HG03196 (cell line): ENCODE measurements around the gene AURKB.
A peak's percentile ranks its signal among the peaks of the same experiment; 100 is the strongest.
"Not testable (repeated sequence)": the region's sequence is repeated elsewhere in the genome, so short reads cannot be mapped to it uniquely, and the experiment has no call there.

Experiments used
- ATAC-seq: cut with Tn5 transposase; IDR thresholded peaks from one replicate; pipeline ENCODE4 v1.9.1; 2021; ENCODE audit not compliant: unreplicated experiment

AURKB gene

GRCh38 chr17:8225813-8226535 is 15.6 kb upstream of the AURKB start:
- no peak for ATAC-seq

DNA sequence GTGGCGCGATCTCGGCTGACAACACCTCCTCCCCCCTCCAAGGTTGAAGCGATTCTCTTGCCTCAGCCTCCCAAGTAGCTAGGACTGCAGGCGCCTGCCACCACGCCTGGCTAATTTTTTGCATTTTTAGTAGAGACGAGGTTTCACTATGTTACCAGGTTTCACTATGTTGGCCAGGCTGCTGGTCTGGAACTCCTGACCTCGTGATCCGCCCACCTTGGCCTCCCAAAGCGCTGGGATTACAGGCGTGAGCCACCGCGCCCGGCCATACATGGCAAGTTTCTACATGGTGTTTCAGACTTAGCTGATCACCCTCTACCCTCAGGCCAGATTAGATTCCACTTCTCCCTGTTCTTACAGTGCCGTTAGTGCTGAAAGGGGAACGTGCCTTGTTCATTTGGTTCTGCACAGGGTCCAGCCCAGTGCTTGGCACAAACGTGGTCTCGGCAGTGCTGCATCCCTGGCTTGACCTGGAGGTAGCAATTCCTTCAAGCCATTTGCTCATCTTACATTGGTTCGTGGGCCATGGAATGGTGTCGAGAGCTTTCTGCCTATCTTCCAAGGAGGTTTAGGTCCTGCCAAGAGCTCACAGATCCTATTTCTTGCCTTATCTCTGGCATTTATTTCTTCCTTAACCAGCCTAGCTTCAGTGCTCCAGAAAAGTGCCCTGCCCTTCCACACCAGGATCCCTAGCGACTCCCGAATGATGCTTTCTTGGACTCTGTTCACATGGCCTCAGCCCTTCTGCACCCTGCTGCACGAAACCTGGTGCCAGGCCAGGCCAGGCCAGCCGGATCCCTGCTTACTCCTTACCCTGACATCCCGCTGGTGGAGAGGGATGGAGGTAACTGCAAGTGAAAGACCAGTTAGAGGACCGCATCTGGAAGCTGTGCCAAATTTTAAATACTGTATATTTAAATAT is 14.8 kb upstream of the AURKB start:
- ATAC-seq: no peak

DNA sequence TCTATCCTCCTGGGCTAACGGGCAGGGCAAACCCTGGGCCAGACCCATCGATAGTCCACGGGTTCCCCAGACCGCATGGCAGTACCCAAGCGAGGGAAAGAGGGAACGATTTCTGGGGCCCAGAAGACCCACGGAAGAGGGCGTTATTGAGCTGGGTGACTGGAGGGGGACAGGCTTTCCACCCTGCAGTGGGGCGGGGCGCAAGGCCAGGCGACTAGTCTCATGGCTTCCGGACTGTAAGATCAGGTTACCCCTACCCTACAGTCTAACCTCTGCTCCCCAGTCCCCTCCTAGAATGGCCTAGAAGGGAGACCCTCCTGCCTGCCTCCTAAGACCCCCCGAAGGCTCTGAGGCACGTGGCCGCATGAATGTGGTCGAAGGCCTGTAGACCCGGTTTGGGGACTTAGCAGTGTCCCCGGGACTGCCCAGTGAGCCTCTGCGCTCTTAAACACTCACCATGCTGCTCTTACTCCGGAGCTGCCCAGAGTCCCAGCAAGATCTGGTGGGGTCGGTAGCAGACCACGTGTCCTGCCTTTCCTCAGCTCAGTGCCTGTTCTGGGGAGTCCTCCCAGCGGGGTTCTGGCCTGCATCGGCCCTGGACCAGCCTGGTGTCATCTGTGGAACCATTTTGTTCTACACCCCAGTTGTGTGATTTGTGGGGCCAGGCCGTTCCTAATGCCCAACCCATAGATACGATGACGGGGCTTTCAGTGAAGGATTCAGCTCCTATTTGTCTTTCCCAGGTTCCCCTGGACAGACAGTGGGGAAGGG is 13.2 kb upstream of the AURKB start:
- ATAC-seq: no peak

- peak; percentile 34 for ATAC-seq
Measured at GRCh38 chr17:8222630-8223355, 12.4 kb upstream of the AURKB start.

GRCh38 chr17:8222380-8222629 is 11.9 kb upstream of the AURKB start:
- peak; percentile 25 for ATAC-seq

GRCh38 chr17:8221663-8222379 is 11.4 kb upstream of the AURKB start:
- ATAC-seq: peak; percentile 43

DNA sequence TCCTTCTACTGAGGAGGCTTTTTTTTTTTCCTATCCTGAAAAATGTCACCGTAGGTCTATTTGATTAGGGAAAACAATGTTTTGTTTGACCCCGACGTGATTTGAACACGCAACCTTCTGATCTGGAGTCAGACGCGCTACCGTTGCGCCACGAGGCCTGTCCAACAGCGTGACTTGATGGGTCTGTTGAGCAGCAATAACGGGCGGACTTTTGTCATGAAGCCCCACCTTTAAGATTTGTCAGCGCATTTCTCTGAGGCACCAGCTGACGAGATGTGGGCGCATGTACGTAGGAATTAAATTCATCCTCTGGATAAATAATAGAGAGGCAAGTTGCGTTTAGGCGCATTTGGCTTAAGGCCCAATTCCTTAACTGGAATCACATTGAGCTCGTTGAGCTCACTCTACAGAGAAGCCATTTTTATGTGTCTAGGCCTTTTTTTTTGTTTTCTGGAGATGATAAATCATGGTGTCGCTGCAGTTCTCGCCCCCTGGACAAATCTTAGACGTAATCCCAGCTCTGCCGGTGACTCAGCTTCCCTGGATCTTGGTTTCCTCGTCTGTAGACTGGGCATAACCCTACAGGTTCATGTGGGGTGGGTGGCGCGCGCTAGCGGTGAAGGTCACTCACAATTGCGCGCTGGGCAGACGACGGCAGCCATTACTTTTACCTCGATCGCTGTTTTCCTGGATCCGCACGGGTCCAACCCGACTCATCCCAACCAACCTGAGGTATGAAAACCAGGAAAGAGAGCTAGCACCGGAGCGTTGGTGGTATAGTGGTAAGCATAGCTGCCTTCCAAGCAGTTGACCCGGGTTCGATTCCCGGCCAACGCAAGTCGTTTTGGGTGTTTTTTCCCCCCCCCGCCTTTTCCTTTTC is 10.6 kb upstream of the AURKB start:
- ATAC-seq: no peak

DNA sequence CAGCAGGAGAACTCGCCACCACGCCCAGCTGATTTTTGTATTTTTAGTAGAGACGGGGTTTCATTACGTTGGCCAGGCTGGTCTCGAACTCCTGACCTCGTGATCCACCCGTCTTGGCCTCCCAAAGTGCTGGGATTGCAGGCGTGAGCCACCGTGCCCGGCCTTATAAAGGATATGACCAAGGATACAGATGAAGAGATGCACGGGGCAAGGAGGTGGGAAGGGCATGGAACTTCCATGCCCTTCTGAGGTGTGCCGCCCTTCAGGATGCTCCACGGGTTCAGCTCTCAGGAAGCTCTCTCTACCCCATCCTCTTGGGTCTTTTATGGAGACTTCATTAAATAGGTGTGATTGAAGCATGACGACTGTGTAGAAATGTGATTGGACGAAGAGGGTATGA is 3.6 kb upstream of the AURKB start:
- not testable (repeated sequence) for ATAC-seq

DNA sequence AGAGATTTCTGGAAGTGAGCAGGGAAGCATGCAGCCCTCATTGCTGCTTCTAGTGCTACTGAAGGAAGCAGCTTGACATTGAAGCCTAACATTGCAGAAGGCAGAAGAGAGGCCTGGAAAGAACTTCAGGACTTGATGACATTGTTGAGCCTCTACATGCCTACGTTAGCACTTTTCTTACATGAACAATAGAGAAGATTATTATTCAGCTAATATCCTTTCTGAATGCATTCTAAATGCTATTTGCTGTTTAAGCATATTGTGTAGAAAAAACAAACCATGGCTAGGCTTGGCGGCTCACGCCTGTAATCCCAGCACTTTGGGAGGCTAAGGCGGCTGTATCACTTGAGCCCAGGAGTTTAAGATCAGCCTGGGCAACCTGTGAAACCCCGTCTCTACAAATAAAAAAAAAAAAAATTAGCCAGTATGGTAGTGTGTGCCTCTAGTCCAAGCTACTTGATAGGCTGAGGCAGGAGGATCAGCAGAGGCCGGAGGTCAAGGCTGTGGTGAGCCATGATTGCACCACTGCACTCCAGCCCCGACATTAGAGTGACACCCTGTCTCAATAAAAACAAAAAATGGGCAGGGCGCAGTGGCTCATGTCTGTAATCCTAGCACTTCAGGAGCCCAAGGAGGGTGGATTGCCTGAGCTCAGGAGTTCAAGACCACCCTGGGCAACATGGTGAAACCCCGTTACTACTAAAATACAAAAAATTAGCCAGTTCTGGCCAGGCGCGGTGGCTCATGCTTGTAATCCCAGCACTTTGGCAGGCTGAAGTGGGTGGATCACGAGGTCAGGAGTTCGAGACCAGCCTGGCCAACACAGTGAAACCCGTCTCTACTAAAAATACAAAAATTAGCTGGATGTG is 2.2 kb upstream of the AURKB start:
- ATAC-seq: no peak

GRCh38 chr17:8210761-8211458 is 535 bp upstream of the AURKB start:
- ATAC-seq: no peak

DNA sequence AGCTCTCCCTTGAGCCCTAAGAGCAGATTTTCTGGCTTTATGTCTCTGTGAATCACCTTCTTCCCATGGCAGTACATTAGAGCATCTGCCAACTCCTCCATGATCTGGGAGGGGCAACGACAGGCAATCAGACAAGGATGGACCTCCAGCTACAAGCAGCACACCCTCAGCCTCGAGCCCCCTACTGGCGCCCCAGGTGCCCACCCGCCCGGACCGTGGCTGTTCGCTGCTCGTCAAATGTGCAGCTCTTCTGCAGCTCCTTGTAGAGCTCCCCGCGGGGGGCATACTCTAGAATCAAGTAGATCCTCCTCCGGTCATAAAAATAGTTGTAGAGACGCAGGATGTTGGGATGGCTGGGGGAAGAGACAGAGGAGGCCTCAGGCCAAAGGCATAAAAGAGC is 3.8 kb downstream of the AURKB start:
- no peak for ATAC-seq

GRCh38 chr17:8204761-8205555 is 5.4 kb downstream of the AURKB start:
- ATAC-seq: no peak

DNA sequence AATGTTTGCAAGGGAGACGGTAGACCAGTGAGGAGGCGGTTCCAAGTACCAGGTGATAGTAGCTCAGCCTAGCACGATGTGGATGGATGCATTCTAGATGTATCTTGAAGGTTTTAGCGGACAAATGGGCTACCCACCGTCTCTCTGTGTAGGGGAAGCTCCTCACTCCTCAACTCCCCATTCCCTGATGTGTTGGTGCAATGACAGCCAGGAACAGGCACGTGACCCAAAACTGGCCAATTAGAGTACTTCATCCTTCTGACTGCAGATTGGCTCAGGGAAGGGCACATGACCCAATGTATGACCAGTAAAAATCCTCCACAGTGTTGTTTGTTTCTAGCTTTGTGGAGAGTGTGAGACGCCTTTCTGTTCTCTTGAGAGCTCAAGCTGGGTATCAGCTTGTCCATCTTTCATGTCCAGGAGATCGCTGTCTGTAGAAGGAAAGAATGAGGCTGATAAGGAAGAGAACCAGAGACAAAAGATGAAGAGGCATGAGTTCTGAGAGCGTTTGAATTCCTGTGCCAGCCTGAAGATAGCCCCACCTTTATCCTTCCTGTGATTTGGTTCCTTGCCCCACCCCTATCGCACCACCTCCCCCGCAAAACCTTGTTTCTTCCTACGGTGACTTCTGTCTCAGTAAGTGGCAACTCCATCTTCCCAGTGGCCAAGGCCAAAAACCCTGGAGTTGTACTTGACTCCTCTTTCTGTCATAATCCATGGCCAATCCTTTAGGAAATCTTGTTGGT is 18.1 kb downstream of the AURKB start:
- peak; percentile 26 for ATAC-seq

DNA sequence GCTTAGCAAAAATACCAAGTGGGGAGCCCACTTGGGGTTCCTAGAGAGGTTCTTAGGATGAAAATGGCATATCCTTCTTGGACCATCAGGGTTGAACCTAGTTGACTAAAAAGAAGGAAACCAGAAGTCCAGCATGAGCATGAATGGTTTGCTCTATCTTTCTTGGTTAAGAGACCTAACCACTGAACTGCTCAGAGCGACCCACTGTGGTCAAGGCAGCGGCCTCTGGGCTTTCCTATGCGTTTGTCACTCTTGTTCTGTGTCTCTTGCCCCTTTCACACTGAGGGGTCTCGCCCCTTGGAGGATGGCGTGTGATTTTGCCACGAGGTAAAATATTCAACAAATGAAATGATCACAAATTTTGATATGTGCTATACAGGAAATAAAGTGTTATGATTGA is 19.9 kb downstream of the AURKB start:
- no peak for ATAC-seq

DNA sequence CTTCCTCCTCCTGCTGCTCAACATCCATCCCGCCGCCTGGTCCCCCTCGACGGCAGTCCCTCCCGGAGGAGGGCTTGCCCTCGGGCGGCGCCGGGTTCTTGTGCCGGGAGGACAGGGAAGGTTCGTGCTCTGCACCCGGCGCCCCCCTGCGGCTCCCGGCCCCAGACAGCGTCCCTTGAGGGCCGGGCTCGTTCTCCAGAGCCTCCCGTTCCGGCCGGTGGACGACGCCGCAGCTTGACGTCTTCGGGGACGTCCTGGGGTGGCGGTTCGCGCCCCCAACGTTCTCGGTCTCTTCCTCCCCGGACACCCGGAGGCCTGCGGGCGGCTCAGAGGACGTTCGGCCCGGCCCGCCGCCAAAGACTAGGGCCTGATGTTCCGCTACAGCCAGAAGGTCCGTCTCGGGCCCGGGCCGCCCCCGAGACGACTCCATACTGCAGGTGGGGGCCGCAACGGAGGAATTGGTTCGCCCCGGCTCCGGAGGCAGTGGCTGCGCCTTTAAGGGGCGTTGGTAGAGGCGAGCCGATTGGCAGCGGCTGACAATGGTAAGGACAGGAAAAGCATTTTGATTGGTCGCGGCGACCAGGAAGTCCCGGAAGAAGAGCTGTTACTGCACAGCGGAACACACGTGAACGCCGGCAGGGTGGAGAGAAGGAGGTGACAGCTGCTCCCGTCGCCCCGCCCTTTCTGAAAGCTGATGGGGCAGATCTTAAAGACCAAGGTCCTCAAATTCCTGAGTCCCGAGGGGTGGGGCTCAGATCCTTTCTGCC is 20.5 kb downstream of the AURKB start, which contains the start of gene BORCS6:
Gene BORCS6, minus strand, starts transcription at position 470 of the 767 bp plus-strand sequence. Its CDS starts 40 bp downstream, at position 430.
- peak; percentile 41 for ATAC-seq
